A673 (cell line): Measurements from ENCODE around the gene CEACAM8. TPM values are rescaled to one million over a fixed set of nuclear protein-coding genes. Genes with fewer than 3 reads are reported as not detected.

Source experiments
- BruUV-seq: library from RNA; stranded (reverse); fragments of 400-500 nt; replicated peaks from 2 replicates; lab custom pipeline; 2021; lab: Mats Ljungman, UMichigan
- CTCF ChIA-PET: fragments of 300-600 bp; sonication (Branson Sonifier 250); formaldehyde crosslinking; loops from one replicate; lab custom pipeline; 2022; ENCODE audit warnings: antibody characterized with exemption; lab: Charles Lee
- POLR2A ChIA-PET: fragments of 300-600 bp; sonication (Branson Sonifier 250); formaldehyde crosslinking; loops from one replicate; lab custom pipeline; 2022; ENCODE audit warnings: antibody characterized with exemption; ENCODE audit not compliant: low non-redundant PET; lab: Charles Lee
- DNase-seq: peaks from one replicate; pipeline ENCODE4 v3.0.0-alpha.2; 2015; ENCODE audit warnings: low spot score
- H3K27ac ChIP-seq: fragments of 200-600 bp; sonication (generic); 2 replicates; pipeline ENCODE4 v1.5.1; 2016; ENCODE audit warnings: mixed run types, low read depth, mild to moderate bottlenecking, mixed read lengths, antibody characterized with exemption, low read length; ENCODE audit not compliant: poor library complexity, severe bottlenecking
- H3K27me3 ChIP-seq: fragments of 200-600 bp; sonication (generic); replicated peaks from 2 replicates; pipeline ENCODE4 v1.6.1; 2017; ENCODE audit warnings: mixed run types, low read depth, mild to moderate bottlenecking, mixed read lengths, antibody characterized with exemption, low read length; ENCODE audit not compliant: insufficient read depth, poor library complexity
- H3K36me3 ChIP-seq: fragments of 200-600 bp; sonication (generic); 2 replicates; pipeline ENCODE4 v1.6.1; 2016; ENCODE audit warnings: mixed run types, mild to moderate bottlenecking, mixed read lengths, antibody characterized with exemption, low read length; ENCODE audit not compliant: insufficient read depth, poor library complexity, severe bottlenecking
- H3K4me1 ChIP-seq: fragments of 200-600 bp; sonication (generic); 2 replicates; pipeline ENCODE4 v1.6.1; 2017; ENCODE audit warnings: mixed run types, mild to moderate bottlenecking, mixed read lengths, antibody characterized with exemption, low read length; ENCODE audit not compliant: insufficient read depth, poor library complexity, severe bottlenecking
- H3K4me3 ChIP-seq: fragments of 200-600 bp; sonication (generic); 2 replicates; pipeline ENCODE4 v1.5.1; 2016; ENCODE audit warnings: low read depth, mixed run types, mild to moderate bottlenecking, mixed read lengths, low read length; ENCODE audit not compliant: poor library complexity, severe bottlenecking
- H3K9me3 ChIP-seq: fragments of 200-600 bp; sonication (generic); 2 replicates; pipeline ENCODE4 v1.6.1; 2016; ENCODE audit warnings: mixed run types, low read depth, mild to moderate bottlenecking, mixed read lengths, antibody characterized with exemption, low read length; ENCODE audit not compliant: poor library complexity, severe bottlenecking
- CTCF ChIP-seq: fragments of 300-800, 200-600 bp; sonication (generic); conservative IDR thresholded peaks from 2 replicates; pipeline ENCODE4 v1.5.1; 2017; ENCODE audit warnings: low read depth, mild to moderate bottlenecking, antibody characterized with exemption, low read length, moderate library complexity, mixed read lengths
- EZH2 ChIP-seq: fragments of 200-600 bp; sonication (generic); IDR thresholded peaks from 2 replicates; pipeline ENCODE4 v1.6.1; 2017; ENCODE audit warnings: borderline replicate concordance, low read depth, mild to moderate bottlenecking, mixed read lengths, antibody characterized with exemption, low read length; ENCODE audit not compliant: poor library complexity, severe bottlenecking
- intact Hi-C: fragments of 100-400 bp; cut with micrococcal nuclease; formaldehyde crosslinking; loops from one replicate; pipeline ENCODE4 v1.10.0; 2022; ENCODE audit not compliant: unreplicated experiment
- total RNA-seq: library from RNA; stranded (reverse); gene quantifications from 2 replicates; pipeline ENCODE4 v1.2.3, GENCODE V29; 2021

Gene CEACAM8
- total RNA-seq, 1 experiment from 2014 or later = not detected

DNA sequence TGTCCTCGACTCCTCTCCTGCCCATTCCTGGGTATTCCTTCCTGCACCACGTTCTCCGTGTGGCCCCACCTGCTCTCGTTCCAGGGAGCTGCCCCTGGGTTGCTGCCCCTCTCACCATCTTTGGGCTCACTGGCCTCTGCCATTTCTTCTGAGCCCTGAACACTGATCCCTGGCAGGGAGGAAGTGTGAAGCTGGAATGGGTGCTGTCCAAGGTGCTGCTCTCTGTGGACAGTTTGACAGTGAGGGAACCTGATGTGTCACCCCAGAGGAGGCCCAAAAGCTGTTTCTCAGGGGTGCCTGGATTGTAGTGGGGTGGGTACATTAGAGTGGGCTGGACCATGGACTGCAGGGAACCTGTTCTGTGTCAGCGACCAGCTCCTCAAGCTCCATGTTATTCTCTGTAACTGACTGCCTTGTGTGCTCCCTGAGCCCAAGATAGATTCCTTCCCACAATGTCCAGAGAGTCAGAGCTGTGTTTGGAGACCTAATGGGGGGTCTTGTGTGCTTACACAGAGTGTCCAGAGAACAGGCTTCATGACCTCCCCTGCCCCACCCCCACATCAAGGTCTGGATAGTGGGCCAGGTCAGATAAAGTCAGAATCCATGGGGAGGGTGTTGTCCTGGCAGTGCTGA lies 7.2 kb upstream of the CEACAM8 start:
- Histone ChIP-seq H3K27me3 (peaks cover 15% of the 10 kb centered on the region), H3K4me3 (no peak overlapping the region), H3K9me3 (no peaks in the 10 kb centered on the region), H3K36me3 (no peaks in the 10 kb centered on the region), H3K27ac (no peak overlapping the region), H3K4me1 (no peaks in the 10 kb centered on the region)
- POLR2A ChIA-PET = no interaction called here
- BruUV-seq = no TSS peak
- no peak for TF ChIP-seq CTCF
- no peak for TF ChIP-seq EZH2
- CTCF ChIA-PET = no interaction called here
- intact Hi-C loops = loop anchor here (10.0 kb wide), 1 partner anchor 163 kb away; the partner anchor contains the start of gene PSG8
- DNase-seq = peak; percentile 34

DNA sequence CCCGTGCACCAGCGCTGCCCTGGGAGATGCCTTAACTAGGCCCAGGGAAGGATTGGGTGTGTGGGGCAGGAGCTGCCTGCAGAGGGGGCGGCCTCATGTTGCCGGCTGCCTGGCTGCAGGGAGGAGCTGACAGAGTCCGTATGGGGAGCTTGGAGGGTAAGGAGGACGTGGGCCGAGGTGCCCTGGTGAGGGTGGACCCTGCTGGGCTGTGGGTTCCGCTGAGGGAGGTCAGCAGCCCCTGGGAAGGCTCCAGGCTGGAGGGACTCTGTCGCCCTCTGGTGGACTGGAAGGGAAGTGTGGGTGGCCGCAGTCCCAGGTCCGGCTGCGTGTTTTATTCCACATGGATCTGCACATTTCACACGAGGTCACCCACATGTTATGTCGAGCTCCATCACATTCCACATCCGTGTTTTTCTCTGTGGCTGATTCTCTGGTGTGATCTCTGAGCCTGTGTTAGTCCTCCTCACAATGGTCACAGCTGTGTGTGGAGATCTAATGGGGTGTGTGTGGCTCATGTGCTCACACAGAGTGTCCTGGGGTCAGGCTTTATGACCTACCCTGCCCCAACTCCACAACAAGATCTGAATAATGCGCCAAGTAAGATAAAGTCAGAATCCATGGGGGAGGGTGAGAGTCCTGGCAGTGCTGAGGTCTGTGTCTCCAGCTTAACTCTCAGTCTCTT lies 1.8 kb upstream of the CEACAM8 start:
- DNase-seq = peak; percentile 19
- intact Hi-C loops = loop anchor here (1.0 to 5.0 kb wide), 2 partner anchors 34 to 146 kb away; no protein-coding TSS in a partner anchor

GRCh38 chr19:42595550-42596172 lies 937 bp upstream of the CEACAM8 start:
- Histone ChIP-seq H3K4me3 (no peak overlapping the region), H3K27me3 (peaks cover 15% of the 10 kb centered on the region), H3K27ac (no peak overlapping the region), H3K4me1 (no peaks in the 10 kb centered on the region), H3K9me3 (no peaks in the 10 kb centered on the region), H3K36me3 (no peaks in the 10 kb centered on the region)
- CTCF ChIA-PET = no interaction called here
- DNase-seq = no peak
- intact Hi-C loops = loop anchor here (1.0 to 5.0 kb wide), 2 partner anchors 33 to 145 kb away; no protein-coding TSS in a partner anchor
- TF ChIP-seq EZH2 (no peak), CTCF (no peak)
- no TSS peak for BruUV-seq
- POLR2A ChIA-PET = no interaction called here

More for the DNA sequence above, 1.8 kb upstream of the CEACAM8 start:
- Histone ChIP-seq H3K4me1 (no peaks in the 10 kb centered on the region), H3K27me3 (peaks cover 6% of the 10 kb centered on the region), H3K36me3 (no peaks in the 10 kb centered on the region), H3K4me3 (no peak overlapping the region), H3K27ac (no peak overlapping the region), H3K9me3 (no peaks in the 10 kb centered on the region)
- TF ChIP-seq EZH2 = no peak
- TF ChIP-seq CTCF = peak; percentile 94
- ChIA-PET POLR2A (no interaction called here), CTCF (no interaction called here)
- no TSS peak for BruUV-seq
